HG03457 (cell line): ENCODE data around the gene TMPRSS15.

ENCODE experiments used
- ATAC-seq: cut with Tn5 transposase; IDR thresholded peaks from one replicate; pipeline ENCODE4 v1.9.1; 2021; ENCODE audit warnings: moderate number of reproducible peaks; ENCODE audit not compliant: unreplicated experiment

Gene TMPRSS15

GRCh38 chr21:18350216-18350615, 53.4 kb downstream of the TMPRSS15 start:
- no peak for ATAC-seq

GRCh38 chr21:18349468-18349867, 54.1 kb downstream of the TMPRSS15 start:
- ATAC-seq = no peak

GRCh38 chr21:18340387-18340942, 63.1 kb downstream of the TMPRSS15 start:
- no peak for ATAC-seq

GRCh38 chr21:18335651-18336236, 67.8 kb downstream of the TMPRSS15 start:
- no peak for ATAC-seq

- no peak for ATAC-seq
Observed at GRCh38 chr21:18334066-18334465, 69.5 kb downstream of the TMPRSS15 start.

GRCh38 chr21:18318156-18318555, 85.4 kb downstream of the TMPRSS15 start:
- ATAC-seq = no peak

GRCh38 chr21:18298228-18298627, 105.4 kb downstream of the TMPRSS15 start:
- ATAC-seq = no peak

GRCh38 chr21:18294100-18294499, 109.5 kb downstream of the TMPRSS15 start:
- ATAC-seq = no peak

- no peak for ATAC-seq
Observed at GRCh38 chr21:18289876-18290275, 113.7 kb downstream of the TMPRSS15 start.

GRCh38 chr21:18285379-18285778, 118.2 kb downstream of the TMPRSS15 start:
- no peak for ATAC-seq

GRCh38 chr21:18275781-18276180, 127.8 kb downstream of the TMPRSS15 start:
- no peak for ATAC-seq

- ATAC-seq = no peak
Observed at GRCh38 chr21:18274370-18274769, 129.2 kb downstream of the TMPRSS15 start.

- ATAC-seq = no peak
Observed at GRCh38 chr21:18273400-18273799, 130.2 kb downstream of the TMPRSS15 start.

GRCh38 chr21:18269856-18270255, 133.7 kb downstream of the TMPRSS15 start:
- ATAC-seq = no peak

GRCh38 chr21:18268906-18269305, 134.7 kb downstream of the TMPRSS15 start:
- no peak for ATAC-seq

- no peak for ATAC-seq
Observed at GRCh38 chr21:18267496-18267895, 136.1 kb downstream of the TMPRSS15 start.

GRCh38 chr21:18265944-18266343, 137.6 kb downstream of the TMPRSS15 start:
- ATAC-seq = no peak

- ATAC-seq = no peak
Observed at GRCh38 chr21:18253799-18254198, 149.8 kb downstream of the TMPRSS15 start.

GRCh38 chr21:18253221-18253620, 150.4 kb downstream of the TMPRSS15 start:
- no peak for ATAC-seq

- no peak for ATAC-seq
Observed at GRCh38 chr21:18252680-18253079, 150.9 kb downstream of the TMPRSS15 start.

GRCh38 chr21:18252256-18252655, 151.3 kb downstream of the TMPRSS15 start:
- no peak for ATAC-seq

GRCh38 chr21:18251065-18251464, 152.5 kb downstream of the TMPRSS15 start:
- ATAC-seq = no peak

- ATAC-seq = no peak
Observed at GRCh38 chr21:18249672-18250071, 153.9 kb downstream of the TMPRSS15 start.
